ENCODE results near the gene GAL3ST2. TPM values are rescaled to one million over a fixed set of nuclear protein-coding genes. Genes with fewer than 3 reads are reported as not detected.

Gene GAL3ST2
- 0.06 TPM for polyA plus RNA-seq (2013, experiment 1 of 2)
- polyA plus RNA-seq (2013, experiment 2 of 2): 0.07 TPM

- H3K9ac ChIP-seq (ENCODE audit: low read length): no peak within 1 kb of the TSS
- no peak for DNase-seq
- H3K27me3 ChIP-seq (ENCODE audit: control insufficient read depth in 1 of 2, insufficient read depth in 1 of 2, low read length in 2 of 2): peaks cover 0 to 49% of the 10 kb centered on the region in 2 experiments
- WGBS: 81% methylated on average over 27 of the region's 27 CpGs
- H3K4me2 ChIP-seq (ENCODE audit: low read length, poor library complexity, severe bottlenecking): no peak within 1 kb of the TSS
- H2AK5ac ChIP-seq (ENCODE audit: low read length, severe bottlenecking): no peak within 1 kb of the TSS
- H2BK12ac ChIP-seq (ENCODE audit: low read length in 2 of 2): no peak within 1 kb of the TSS
- H2AFZ ChIP-seq (ENCODE audit: low read depth, low read length): no peak within 1 kb of the TSS
- H3K18ac ChIP-seq (ENCODE audit: low read depth in 1 of 2, low read length in 2 of 2): no peak within 1 kb of the TSS
- no peak within 1 kb of the TSS for H2BK120ac ChIP-seq (ENCODE audit: low read depth, low read length)
- no peak within 1 kb of the TSS for H3K4me3 ChIP-seq (ENCODE audit: insufficient read depth in 1 of 2, low read depth in 1 of 2, low read length in 2 of 2)
- no peak within 1 kb of the TSS for H3K27ac ChIP-seq (ENCODE audit: low read length, poor library complexity, severe bottlenecking)
- H3K23ac ChIP-seq (ENCODE audit: low read length in 2 of 2): no peak within 1 kb of the TSS
- H4K8ac ChIP-seq (ENCODE audit: low read length): no peak within 1 kb of the TSS
- no peak within 1 kb of the TSS for H2BK15ac ChIP-seq (ENCODE audit: low read depth, poor library complexity, severe bottlenecking)
- no peak within 1 kb of the TSS for H3K14ac ChIP-seq (ENCODE audit: low read length in 2 of 2)
- peaks cover 0 to 4% of the 10 kb centered on the region in 2 experiments for H3K36me3 ChIP-seq (ENCODE audit: control insufficient read depth in 1 of 2, insufficient read depth in 2 of 2, low read depth in 1 of 2, low read length in 2 of 2)
- H3K79me1 ChIP-seq (replicated peaks; ENCODE audit: low read length, poor library complexity, severe bottlenecking): no peaks in the 10 kb centered on the region
- H2BK5ac ChIP-seq (ENCODE audit: low read depth, low read length, poor library complexity, severe bottlenecking): no peak within 1 kb of the TSS
- no peak within 1 kb of the TSS for H3K4ac ChIP-seq (ENCODE audit: low read depth in 1 of 2, low read length in 2 of 2)
- H3K4me1 ChIP-seq (ENCODE audit: control insufficient read depth, insufficient read depth, low read depth, low read length): peaks cover 36% of the 10 kb centered on the region
- H3K9me3 ChIP-seq (ENCODE audit: control insufficient read depth, low read length): peaks cover 9% of the 10 kb centered on the region
- H4K91ac ChIP-seq (ENCODE audit: low read length): peak within 1 kb of the TSS; percentile 11
Observed at GRCh38 chr2:241776336-241777169, at the start of gene GAL3ST2. Gene GAL3ST2, plus strand, starts transcription at chr2:241776822. Its CDS starts 134 bp downstream, at chr2:241776956.

GRCh38 chr2:241728000-241728399, 48.6 kb upstream of the GAL3ST2 start:
- 90% methylated on average over 8 of the region's 8 CpGs for WGBS
- H3K14ac ChIP-seq (ENCODE audit: low read length in 2 of 2): no peak overlapping the region
- H3K4ac ChIP-seq (ENCODE audit: low read depth in 1 of 2, low read length in 2 of 2): no peak overlapping the region
- peak overlapping the region; percentile 82 for H3K9ac ChIP-seq (ENCODE audit: low read length)
- H2AFZ ChIP-seq (ENCODE audit: low read depth, low read length): no peak overlapping the region
- H2BK15ac ChIP-seq (ENCODE audit: low read depth, poor library complexity, severe bottlenecking): no peak overlapping the region
- H3K4me2 ChIP-seq (ENCODE audit: low read length, poor library complexity, severe bottlenecking): no peak overlapping the region
- H3K9me3 ChIP-seq (ENCODE audit: control insufficient read depth, low read length): peaks cover 5% of the 10 kb centered on the region
- no peak overlapping the region for H2AK5ac ChIP-seq (ENCODE audit: low read length, severe bottlenecking)
- H3K27me3 ChIP-seq (ENCODE audit: control insufficient read depth in 1 of 2, insufficient read depth in 1 of 2, low read length in 2 of 2): no peaks in the 10 kb centered on the region
- peaks cover 29 to 46% of the 10 kb centered on the region in 2 experiments for H3K36me3 ChIP-seq (ENCODE audit: control insufficient read depth in 1 of 2, insufficient read depth in 2 of 2, low read depth in 1 of 2, low read length in 2 of 2)
- H4K8ac ChIP-seq (ENCODE audit: low read length): no peak overlapping the region
- no peak overlapping the region for H4K91ac ChIP-seq (ENCODE audit: low read length)
- H3K79me1 ChIP-seq (replicated peaks; ENCODE audit: low read length, poor library complexity, severe bottlenecking): peaks cover 8% of the 10 kb centered on the region
- no peak overlapping the region for H3K27ac ChIP-seq (ENCODE audit: low read length, poor library complexity, severe bottlenecking)
- no peak overlapping the region for H2BK12ac ChIP-seq (ENCODE audit: low read length in 2 of 2)
- H3K18ac ChIP-seq (ENCODE audit: low read depth in 1 of 2, low read length in 2 of 2): no peak overlapping the region
- H3K4me3 ChIP-seq (ENCODE audit: insufficient read depth in 1 of 2, low read depth in 1 of 2, low read length in 2 of 2): no peak overlapping the region
- no peak overlapping the region for H3K23ac ChIP-seq (ENCODE audit: low read length in 2 of 2)
- no peak for DNase-seq
- no peak overlapping the region for H2BK120ac ChIP-seq (ENCODE audit: low read depth, low read length)
- H2BK5ac ChIP-seq (ENCODE audit: low read depth, low read length, poor library complexity, severe bottlenecking): no peak overlapping the region
- H3K4me1 ChIP-seq (ENCODE audit: control insufficient read depth, insufficient read depth, low read depth, low read length): peaks cover 8% of the 10 kb centered on the region

GRCh38 chr2:241728627-241729026, 48.0 kb upstream of the GAL3ST2 start:
- Histone ChIP-seq H3K79me1 (replicated peaks; ENCODE audit: low read length, poor library complexity, severe bottlenecking) (peaks cover 6% of the 10 kb centered on the region), H4K91ac (ENCODE audit: low read length) (no peak overlapping the region), H3K9ac (ENCODE audit: low read length) (peak overlapping the region; percentile 82), H3K36me3 (ENCODE audit: control insufficient read depth in 1 of 2, insufficient read depth in 2 of 2, low read depth in 1 of 2, low read length in 2 of 2) (peaks cover 23 to 40% of the 10 kb centered on the region in 2 experiments), H3K4ac (ENCODE audit: low read depth in 1 of 2, low read length in 2 of 2) (no peak overlapping the region), H2BK15ac (ENCODE audit: low read depth, poor library complexity, severe bottlenecking) (no peak overlapping the region), H3K4me1 (ENCODE audit: control insufficient read depth, insufficient read depth, low read depth, low read length) (peaks cover 11% of the 10 kb centered on the region), H2BK120ac (ENCODE audit: low read depth, low read length) (no peak overlapping the region), H4K8ac (ENCODE audit: low read length) (no peak overlapping the region), H3K4me3 (ENCODE audit: insufficient read depth in 1 of 2, low read depth in 1 of 2, low read length in 2 of 2) (peak overlapping the region in 1 of 2 experiments; percentile 48), H2BK5ac (ENCODE audit: low read depth, low read length, poor library complexity, severe bottlenecking) (no peak overlapping the region), H3K18ac (ENCODE audit: low read depth in 1 of 2, low read length in 2 of 2) (no peak overlapping the region), H3K27me3 (ENCODE audit: control insufficient read depth in 1 of 2, insufficient read depth in 1 of 2, low read length in 2 of 2) (no peaks in the 10 kb centered on the region), H3K27ac (ENCODE audit: low read length, poor library complexity, severe bottlenecking) (no peak overlapping the region), H2AK5ac (ENCODE audit: low read length, severe bottlenecking) (no peak overlapping the region), H3K23ac (ENCODE audit: low read length in 2 of 2) (peak overlapping the region in 1 of 2 experiments; percentile 32), H3K9me3 (ENCODE audit: control insufficient read depth, low read length) (no peaks in the 10 kb centered on the region), H2BK12ac (ENCODE audit: low read length in 2 of 2) (no peak overlapping the region), H3K14ac (ENCODE audit: low read length in 2 of 2) (peak overlapping the region in 1 of 2 experiments; percentile 35), H3K4me2 (ENCODE audit: low read length, poor library complexity, severe bottlenecking) (no peak overlapping the region), H2AFZ (ENCODE audit: low read depth, low read length) (no peak overlapping the region)
- WGBS: 92% methylated on average over 19 of the region's 19 CpGs
- no peak for DNase-seq

- Histone ChIP-seq H3K79me1 (replicated peaks; ENCODE audit: low read length, poor library complexity, severe bottlenecking) (peaks cover 4% of the 10 kb centered on the region), H3K27ac (ENCODE audit: low read length, poor library complexity, severe bottlenecking) (no peak overlapping the region), H2AFZ (ENCODE audit: low read depth, low read length) (no peak overlapping the region), H3K4me1 (ENCODE audit: control insufficient read depth, insufficient read depth, low read depth, low read length) (peaks cover 17% of the 10 kb centered on the region), H2BK15ac (ENCODE audit: low read depth, poor library complexity, severe bottlenecking) (no peak overlapping the region), H3K18ac (ENCODE audit: low read depth in 1 of 2, low read length in 2 of 2) (no peak overlapping the region), H3K23ac (ENCODE audit: low read length in 2 of 2) (no peak overlapping the region), H4K91ac (ENCODE audit: low read length) (no peak overlapping the region), H3K27me3 (ENCODE audit: control insufficient read depth in 1 of 2, insufficient read depth in 1 of 2, low read length in 2 of 2) (no peaks in the 10 kb centered on the region), H3K4me3 (ENCODE audit: insufficient read depth in 1 of 2, low read depth in 1 of 2, low read length in 2 of 2) (no peak overlapping the region), H3K36me3 (ENCODE audit: control insufficient read depth in 1 of 2, insufficient read depth in 2 of 2, low read depth in 1 of 2, low read length in 2 of 2) (peaks cover 11 to 28% of the 10 kb centered on the region in 2 experiments), H3K9ac (ENCODE audit: low read length) (no peak overlapping the region), H3K4me2 (ENCODE audit: low read length, poor library complexity, severe bottlenecking) (no peak overlapping the region), H2BK12ac (ENCODE audit: low read length in 2 of 2) (no peak overlapping the region), H2BK120ac (ENCODE audit: low read depth, low read length) (no peak overlapping the region), H3K4ac (ENCODE audit: low read depth in 1 of 2, low read length in 2 of 2) (no peak overlapping the region), H3K9me3 (ENCODE audit: control insufficient read depth, low read length) (no peaks in the 10 kb centered on the region), H2BK5ac (ENCODE audit: low read depth, low read length, poor library complexity, severe bottlenecking) (no peak overlapping the region), H4K8ac (ENCODE audit: low read length) (no peak overlapping the region), H2AK5ac (ENCODE audit: low read length, severe bottlenecking) (no peak overlapping the region), H3K14ac (ENCODE audit: low read length in 2 of 2) (no peak overlapping the region)
- WGBS: 97% methylated on average over 6 of the region's 6 CpGs
- DNase-seq: no peak
Observed at GRCh38 chr2:241729868-241730267, 46.8 kb upstream of the GAL3ST2 start.
